T1000 (cell line): Measurements from ENCODE around the gene POLD1.
"Not testable (repeated sequence)": the region's sequence is repeated elsewhere in the genome, so short reads cannot be mapped to it uniquely, and the experiment has no call there.

Experiments
- DNase-seq: peaks from one replicate; lab custom pipeline; 2025; ENCODE audit warnings: mixed read lengths; lab: John Stamatoyannopoulos, UW

The POLD1 gene

DNA sequence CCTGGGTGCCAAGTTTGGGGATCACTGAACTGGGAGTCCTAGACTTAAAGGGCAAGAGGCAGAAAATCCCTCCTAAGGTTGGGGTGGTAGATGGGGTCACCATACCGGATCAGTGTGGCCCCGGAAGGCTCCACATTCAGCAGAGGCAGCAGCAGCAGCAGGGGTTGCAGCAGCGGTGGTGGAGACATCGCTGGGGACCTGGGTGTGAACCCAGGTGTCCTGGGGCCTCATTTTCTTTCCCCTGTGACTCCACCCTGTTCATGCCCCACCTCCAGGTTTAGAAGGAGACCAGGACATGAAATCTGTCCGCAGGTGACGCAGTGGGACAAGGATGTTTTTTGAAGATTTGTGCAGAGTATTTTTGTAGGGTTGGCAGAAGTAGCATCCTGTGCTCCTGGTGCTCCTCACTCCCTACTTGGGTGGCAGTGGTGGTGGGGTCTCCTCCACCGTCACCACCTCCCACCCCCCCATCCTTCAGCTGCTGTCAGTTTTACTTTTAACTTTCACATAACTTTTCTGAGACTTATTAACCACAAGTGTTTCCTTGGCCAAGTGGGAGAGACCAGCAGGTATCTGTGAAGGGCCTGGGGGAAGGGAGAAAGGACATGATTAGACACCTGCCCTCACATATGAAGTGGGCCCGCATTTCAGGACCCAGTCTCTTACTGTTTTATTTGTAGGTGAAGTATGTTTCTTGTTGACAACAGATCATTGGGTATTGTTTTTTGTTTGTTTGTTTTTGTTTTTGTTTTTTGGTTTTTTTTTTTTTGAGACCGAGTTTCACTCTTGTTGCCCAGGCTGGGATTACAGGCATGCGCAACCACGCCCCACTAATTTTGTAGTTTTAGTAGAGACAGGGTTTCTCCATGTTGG, 18.5 kb upstream of the POLD1 start, which contains the start of gene NAPSA:
Gene NAPSA, minus strand, starts transcription at position 206 of the 873 bp plus-strand sequence. Its CDS starts 18 bp downstream, at position 188.
- DNase-seq = no peak

DNA sequence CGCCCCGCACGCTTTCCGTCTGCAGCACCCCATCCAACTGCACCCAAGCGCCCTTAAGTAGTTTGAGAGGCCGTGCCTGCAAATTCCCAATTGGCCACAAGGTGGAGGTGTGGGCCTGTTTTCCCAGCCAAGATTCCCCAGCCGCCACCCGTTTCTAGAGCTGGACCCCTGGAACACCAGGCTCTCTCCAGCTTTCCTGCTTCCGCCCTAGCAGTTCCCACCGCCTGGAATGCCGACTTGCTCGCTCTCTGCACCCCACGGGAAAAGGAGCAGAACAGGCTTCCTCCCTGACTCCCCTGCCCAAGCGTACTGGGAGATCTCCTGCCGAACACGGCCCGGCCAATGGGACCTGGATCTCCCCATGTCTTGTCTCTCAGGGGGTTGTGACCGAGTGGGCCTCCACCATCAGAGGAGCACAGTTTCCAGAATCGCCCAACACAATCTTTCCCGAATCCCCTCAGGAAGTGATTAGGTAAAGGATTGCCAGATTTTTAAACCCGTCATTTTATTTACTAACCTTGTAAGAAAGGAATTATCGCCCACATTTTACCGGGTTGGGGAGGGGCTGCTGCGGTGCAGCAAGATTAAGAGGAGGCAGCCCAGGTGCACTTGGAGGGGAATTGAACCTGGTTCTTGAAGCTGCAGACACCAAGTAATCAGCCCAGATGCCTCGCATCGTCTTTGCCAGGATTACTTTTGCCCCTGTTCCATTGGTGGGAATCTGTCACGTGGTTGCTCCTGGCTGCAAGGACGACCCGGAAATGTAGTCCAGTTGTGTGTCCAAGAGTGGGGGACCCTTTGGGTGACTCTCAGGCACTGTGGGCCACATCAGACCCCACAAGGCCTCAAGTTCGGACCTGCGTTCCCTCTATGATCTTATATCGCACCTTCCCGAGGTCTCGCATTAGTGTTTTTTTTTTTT, 15.2 kb upstream of the POLD1 start:
- DNase-seq = peak; percentile 70

- no peak for DNase-seq
Observed at GRCh38 chr19:50371914-50372475, 12.2 kb upstream of the POLD1 start.

GRCh38 chr19:50376166-50377050, 7.7 kb upstream of the POLD1 start, which contains the start of gene NR1H2:
Gene NR1H2 (plus strand): TSS chr19:50376457. CDS start chr19:50377606, 1,149 bp downstream.
- DNase-seq = peak; percentile 84

GRCh38 chr19:50377051-50377461, 7.1 kb upstream of the POLD1 start:
- no peak for DNase-seq

- DNase-seq = no peak
Observed at GRCh38 chr19:50377517-50377916, 6.6 kb upstream of the POLD1 start.

GRCh38 chr19:50378169-50378862, 5.8 kb upstream of the POLD1 start:
- no peak for DNase-seq

DNA sequence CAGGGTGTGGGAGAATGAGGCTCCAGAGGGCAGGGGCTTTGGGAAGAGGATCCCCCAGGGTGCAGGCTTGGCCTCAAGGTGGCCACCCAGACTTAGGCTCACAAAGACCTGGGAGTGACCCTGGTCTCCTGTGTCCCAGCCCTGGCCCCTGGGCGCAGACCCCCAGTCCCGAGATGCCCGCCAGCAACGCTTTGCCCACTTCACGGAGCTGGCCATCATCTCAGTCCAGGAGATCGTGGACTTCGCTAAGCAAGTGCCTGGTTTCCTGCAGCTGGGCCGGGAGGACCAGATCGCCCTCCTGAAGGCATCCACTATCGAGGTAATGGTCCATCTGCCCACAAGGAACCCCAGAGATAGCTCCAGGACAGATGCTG, 5.3 kb upstream of the POLD1 start:
- no peak for DNase-seq

DNA sequence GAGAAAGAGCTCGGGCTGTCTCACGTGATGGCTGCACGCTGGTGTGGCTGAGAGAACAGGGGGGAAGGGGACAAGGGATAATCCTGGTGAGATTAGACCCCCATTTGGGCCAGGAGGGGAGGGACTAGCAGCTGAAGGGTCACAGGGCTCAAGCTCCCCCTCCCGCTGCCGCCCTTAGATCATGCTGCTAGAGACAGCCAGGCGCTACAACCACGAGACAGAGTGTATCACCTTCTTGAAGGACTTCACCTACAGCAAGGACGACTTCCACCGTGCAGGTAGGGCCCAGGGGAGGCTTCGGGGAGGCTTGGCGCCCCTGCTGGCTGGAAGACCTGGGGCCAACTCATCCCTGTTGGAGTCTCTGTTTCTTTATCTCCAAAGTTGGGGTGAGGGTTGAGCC, 4.5 kb upstream of the POLD1 start:
- no peak for DNase-seq

DNA sequence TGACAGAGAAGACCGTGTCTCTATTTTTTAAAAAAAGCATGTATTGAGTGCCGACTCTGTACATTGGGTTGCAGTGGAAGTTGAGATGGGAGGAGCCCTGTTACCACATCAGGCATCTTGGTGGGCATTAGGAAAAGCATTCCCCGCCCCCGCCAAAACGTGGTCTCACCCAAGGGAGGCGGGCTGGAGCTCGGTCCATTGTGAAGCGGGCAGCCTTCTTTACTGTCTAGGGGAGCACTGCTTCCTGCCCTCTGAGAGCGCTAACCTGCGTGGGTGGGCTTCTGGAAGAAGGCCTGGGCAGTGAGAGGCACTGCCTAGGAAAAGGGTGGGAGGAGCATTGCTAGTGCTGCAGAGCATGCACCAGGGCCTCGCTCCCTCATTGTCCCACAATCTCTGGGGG, 4.0 kb upstream of the POLD1 start:
- no peak for DNase-seq

DNA sequence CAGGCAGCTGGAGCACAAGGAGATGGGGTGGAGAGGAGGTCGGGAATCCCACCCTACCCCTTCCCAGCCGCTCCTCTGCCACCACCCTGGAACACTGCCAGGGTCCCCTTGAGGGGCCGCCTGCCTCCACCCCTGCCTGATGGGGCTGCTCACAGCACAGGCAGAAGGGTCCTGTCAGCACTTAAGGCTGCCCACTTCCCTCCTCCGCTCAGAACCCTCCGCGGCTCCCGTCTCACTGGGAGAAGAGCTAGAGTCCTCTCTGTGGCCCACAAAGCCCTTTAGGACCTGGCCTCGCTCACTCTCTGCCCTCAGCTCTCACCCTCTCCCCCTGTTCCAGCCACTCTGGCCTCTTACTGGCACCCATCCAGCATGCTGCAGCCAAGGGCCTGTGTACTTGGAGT, 3.4 kb upstream of the POLD1 start:
- no peak for DNase-seq

GRCh38 chr19:50381881-50382729, 2.0 kb upstream of the POLD1 start:
- no peak for DNase-seq

DNA sequence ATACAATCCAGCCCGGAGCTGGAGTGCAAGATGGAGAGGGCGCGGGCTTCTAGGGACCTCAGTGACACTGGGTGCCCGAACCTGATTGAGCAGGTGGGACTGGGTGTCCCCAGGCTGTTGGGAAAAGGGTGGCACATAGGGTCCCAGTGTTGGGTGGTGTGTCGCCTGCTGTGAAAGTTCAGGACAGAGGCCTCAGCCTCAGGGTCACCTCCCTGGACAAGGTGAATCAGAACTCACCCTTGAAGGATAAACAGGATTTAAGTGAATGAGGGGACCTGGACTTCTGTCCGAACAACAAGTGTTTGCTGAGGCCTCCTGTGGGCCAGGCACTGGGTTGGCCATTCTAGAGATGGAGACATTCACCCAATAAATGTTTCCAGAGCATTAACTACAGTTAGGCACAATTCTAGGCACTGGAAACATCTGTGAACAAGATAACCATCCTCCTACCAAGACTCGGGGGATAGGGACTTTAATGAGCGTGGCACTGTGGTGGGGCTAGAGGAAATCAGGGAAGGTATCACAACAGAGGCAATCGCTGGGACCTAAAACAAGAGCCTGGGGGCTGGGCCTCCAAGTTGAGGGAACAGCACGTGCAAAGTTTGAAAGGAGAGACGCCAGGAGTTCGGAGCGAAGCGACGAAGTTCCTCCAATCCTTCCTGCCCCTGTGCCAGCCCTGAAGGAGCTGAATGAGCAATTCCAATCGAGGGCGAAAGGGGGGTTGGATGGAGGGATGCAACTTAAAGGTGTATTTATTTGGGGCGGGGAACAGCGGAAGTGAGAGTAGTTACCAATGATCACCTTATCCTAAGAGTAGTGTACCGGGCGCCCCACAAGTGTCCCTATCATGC, 921 bp upstream of the POLD1 start:
- DNase-seq = no peak

DNA sequence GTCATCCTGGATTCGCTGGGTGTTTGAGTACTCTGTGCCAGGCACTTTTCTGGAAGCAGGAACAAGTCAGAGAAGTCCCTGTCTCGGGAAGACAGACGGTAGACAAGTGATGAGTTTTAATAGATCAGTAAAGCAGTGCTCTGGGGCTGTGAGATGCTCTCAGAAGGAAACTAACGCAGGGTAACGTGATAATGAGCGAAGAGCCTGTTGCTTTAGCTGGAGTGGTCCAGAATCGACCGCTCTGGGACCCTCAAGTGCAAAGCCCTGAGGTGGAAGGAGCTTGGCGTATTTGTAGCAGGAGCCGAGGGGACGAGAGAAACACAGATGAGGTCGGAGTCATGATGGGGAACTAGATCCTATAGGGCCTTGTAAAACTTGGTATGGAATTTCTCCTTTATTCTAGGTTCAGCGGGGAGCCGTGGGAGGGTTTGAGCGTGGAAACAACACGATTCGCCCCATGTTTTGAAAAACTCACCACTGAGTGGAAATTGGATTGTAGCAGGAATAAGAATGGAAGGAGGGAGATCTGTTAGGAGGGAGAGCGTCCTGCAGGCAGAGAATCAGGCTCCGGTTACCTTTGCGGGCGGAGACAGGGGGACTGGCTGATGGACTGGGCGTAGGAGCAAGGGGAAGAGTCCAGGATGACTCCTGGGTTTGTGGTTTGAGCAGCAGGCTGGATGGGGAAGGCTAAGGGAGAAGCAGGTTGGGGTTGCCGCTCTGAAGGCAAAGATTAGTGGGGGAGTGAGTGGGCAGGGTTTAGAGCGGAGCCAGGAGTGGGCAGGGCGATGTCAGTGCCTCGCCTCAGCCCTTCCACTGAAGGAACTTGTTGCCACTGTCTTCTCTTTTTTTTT, 763 bp downstream of the POLD1 start:
- no peak for DNase-seq

GRCh38 chr19:50387176-50387867, 3.2 kb downstream of the POLD1 start:
- no peak for DNase-seq

- no peak for DNase-seq
Observed at GRCh38 chr19:50387868-50388245, 3.7 kb downstream of the POLD1 start.

GRCh38 chr19:50390295-50390694, 6.1 kb downstream of the POLD1 start:
- not testable (repeated sequence) for DNase-seq
